GM12864 (cell line): ENCODE data around the gene RAP2A.

Source experiments
- DNase-seq: peaks from one replicate; pipeline ENCODE4 v3.0.0-alpha.2; 2011; ENCODE audit warnings: low read depth
- H3K4me3 ChIP-seq: 2 replicates; pipeline ENCODE4 v1.5.1; 2011; ENCODE audit warnings: mild to moderate bottlenecking, low read depth, low read length, control low read depth
- CTCF ChIP-seq: IDR thresholded peaks from 2 replicates; pipeline ENCODE4 v1.5.1; 2011; ENCODE audit warnings: low read depth, mild to moderate bottlenecking, moderate library complexity, low read length, control low read depth, inconsistent platforms; ENCODE audit errors: missing control alignments

Gene RAP2A

GRCh38 chr13:97422118-97423054 lies 11.6 kb upstream of the RAP2A start:
- DNase-seq: no peak
- TF ChIP-seq CTCF: no peak
- no peak overlapping the region for H3K4me3 ChIP-seq

GRCh38 chr13:97423300-97424045 lies 10.5 kb upstream of the RAP2A start:
- no peak for TF ChIP-seq CTCF
- H3K4me3 ChIP-seq: no peak overlapping the region
- no peak for DNase-seq

- DNase-seq: no peak
- TF ChIP-seq CTCF: no peak
- no peak overlapping the region for H3K4me3 ChIP-seq
Measured at GRCh38 chr13:97425590-97425989, 8.4 kb upstream of the RAP2A start.

GRCh38 chr13:97426695-97427094 lies 7.3 kb upstream of the RAP2A start:
- no peak overlapping the region for H3K4me3 ChIP-seq
- no peak for TF ChIP-seq CTCF
- no peak for DNase-seq

- TF ChIP-seq CTCF: no peak
- H3K4me3 ChIP-seq: no peak overlapping the region
- DNase-seq: no peak
Measured at GRCh38 chr13:97429681-97430081, 4.3 kb upstream of the RAP2A start.

- DNase-seq: no peak
- TF ChIP-seq CTCF: no peak
- no peak overlapping the region for H3K4me3 ChIP-seq
Measured at GRCh38 chr13:97430296-97430695, 3.7 kb upstream of the RAP2A start.
